Keratinocyte (primary cell): ENCODE data around the gene SNAP29.

Experiments
- CTCF ChIP-seq, 3 experiments: IDR thresholded peaks in 1 of 3; conservative IDR thresholded peaks in 1 of 3; optimal IDR thresholded peaks in 1 of 3; 2 replicates in 2 of 3; 3 replicates in 1 of 3; pipeline versions ENCODE3 to v1.5.1; 2011; ENCODE audit warnings: low read length in 3 of 3, mild to moderate bottlenecking in 3 of 3, moderate library complexity in 2 of 3, control low read depth in 1 of 3, inconsistent platforms in 1 of 3; ENCODE audit not compliant: insufficient read depth in 2 of 3; ENCODE audit errors: extremely low read depth in 1 of 3
- EZH2 ChIP-seq: IDR thresholded peaks from one replicate; pipeline ENCODE4 v1.6.1; 2012; ENCODE audit warnings: inconsistent platforms, mild to moderate bottlenecking, low read length, moderate library complexity

- TF ChIP-seq CTCF (optimal IDR thresholded peaks at IDR 0.05 in 1 of 3, IDR thresholded peaks at IDR 0.05 in 1 of 3, conservative IDR thresholded peaks at IDR 0.05 in 1 of 3; ENCODE audit: extremely low read depth in 1 of 3, insufficient read depth in 2 of 3, low read length in 3 of 3) (no peak), EZH2 (no peak)
Measured at GRCh38 chr22:20926243-20926642, 67.4 kb downstream of the SNAP29 start.
